ENCODE results near the gene SNX24.
"Not testable (repeated sequence)": the region's sequence is repeated elsewhere in the genome, so short reads cannot be mapped to it uniquely, and the experiment has no call there.

The SNX24 gene

DNA sequence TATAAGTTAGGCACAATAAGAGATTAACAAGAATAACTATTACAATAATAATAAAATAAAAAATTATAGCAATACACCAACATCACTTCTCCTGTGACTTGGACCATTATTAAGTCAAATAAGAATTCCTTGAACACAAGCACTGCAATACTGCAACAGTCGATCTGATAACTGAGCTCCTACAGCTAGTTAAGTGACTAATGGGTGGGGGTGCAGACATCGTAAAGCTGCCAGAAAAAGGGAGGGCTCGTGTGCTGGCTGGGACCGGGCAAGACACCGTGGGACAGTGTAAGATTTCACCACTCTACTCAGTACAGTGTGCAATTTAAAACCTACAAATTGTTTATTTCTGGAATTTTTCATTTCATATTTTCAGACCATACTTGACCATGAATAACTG lies 78.8 kb downstream of the SNX24 start:
- no peak for DNase-seq

DNA sequence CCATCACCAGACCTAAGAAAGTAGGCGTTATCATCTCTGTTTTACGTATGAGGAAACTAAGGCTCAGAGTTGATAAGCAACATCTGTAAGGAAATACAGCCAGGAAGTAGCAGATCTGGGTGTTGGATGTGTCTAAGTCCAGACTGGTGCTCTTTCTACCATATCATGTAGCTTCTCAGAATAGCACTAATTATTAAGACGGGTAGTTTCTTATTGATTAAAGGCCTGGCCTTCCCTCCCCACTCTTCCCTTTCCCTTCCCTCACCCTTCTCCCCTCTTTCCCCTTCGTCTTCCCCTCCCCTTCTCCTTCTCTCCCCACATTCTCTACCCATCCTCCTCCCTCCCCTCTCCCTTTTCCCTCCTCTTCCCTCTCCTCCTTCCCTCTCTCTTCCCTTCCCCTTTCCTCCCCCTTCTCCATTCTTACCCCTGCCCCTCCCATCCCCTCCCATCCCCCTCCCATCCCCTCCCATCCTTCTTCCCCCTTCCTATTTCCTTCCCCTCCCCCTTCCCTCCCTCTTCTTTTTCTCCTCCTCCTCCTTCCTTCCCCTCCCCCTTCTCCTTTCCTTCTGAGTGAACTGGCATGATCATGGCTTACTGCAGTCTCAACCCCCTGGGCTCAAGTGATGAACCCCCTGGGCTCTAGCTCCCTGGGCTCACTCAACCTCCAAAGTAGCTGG lies 79.4 kb downstream of the SNX24 start:
- DNase-seq, result no peak

DNA sequence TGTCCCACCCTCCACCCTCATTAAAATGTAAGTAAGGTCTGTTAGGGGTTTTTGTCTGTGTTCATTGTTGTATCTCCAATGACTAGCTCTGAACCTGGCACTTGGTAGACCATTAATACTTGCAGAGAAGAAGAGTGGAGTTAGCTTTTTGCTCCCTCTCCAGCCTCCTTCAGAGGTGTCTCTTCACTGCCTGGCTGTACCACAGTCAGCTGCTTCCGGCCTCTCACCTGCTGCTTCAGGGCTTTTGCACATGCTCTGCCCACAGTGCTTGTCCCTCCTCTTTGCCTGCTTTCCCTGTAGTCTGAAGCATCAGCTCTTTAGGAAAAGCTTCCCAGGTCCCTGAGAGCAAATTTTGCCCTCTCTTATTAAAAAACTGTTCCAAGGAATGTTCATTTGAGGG lies 83.6 kb downstream of the SNX24 start:
- DNase-seq, result no peak

DNA sequence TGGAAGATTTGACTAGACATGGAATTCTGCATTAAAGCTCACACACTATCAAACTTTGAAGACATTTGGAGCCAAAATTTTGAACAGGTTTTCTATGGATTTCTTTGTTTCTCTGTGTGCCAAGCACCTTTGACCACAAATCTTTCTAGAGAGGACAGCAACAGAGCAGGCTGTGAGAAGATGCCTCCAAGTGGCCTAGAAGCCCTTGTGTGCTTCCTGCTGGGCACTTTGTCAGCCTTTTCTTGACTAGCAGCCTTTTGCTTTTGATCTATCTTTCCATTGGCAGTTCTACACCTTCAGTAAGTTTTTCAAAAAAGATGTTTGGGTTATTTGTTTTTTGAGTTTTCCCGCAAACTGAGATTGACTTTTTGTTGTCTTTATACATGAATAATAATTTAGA lies 84.6 kb downstream of the SNX24 start:
- no peak for DNase-seq

GRCh38 chr5:122933956-122934355 lies 88.5 kb downstream of the SNX24 start:
- no peak for DNase-seq

GRCh38 chr5:122936088-122936487 lies 90.7 kb downstream of the SNX24 start:
- no peak for DNase-seq

DNA sequence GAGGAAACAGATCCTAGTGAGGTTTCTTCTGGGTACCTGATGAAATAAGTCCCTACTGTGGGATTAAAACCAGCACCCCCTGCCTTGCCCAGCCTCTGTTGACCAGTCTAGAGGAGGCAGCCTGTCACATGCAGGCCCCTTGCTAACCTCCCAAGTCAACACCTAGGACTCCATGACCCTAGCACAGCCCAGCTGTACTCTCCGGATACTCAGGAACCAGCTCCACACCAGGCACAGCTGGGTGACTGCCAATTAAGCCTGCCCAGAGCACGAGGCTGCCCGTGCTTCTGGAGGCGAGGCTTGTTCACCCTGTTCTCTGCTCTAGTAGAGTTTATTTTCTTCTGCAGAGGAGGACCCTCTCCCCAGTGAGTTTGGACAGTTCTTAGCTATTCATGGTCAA lies 92.5 kb downstream of the SNX24 start:
- DNase-seq, result no peak

DNA sequence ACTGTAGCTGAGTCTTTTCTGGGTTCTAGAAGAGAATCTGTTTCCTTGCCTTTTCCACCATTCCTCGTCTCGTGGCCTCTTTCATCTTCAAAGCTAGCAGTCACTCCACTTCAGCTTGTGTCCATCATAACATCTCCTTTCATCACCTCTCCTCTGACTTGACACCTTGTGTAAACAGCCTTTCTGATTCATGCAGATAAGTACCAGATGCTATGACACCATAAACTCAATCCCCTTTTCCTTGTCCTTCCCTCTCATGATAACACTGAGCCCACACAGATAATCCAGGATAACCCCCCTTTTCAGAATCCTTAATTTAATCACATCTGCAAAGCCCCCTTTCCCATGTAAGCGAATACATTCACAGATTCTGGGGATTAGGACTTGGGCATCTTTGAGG lies 95.5 kb downstream of the SNX24 start:
- DNase-seq, result no peak

DNA sequence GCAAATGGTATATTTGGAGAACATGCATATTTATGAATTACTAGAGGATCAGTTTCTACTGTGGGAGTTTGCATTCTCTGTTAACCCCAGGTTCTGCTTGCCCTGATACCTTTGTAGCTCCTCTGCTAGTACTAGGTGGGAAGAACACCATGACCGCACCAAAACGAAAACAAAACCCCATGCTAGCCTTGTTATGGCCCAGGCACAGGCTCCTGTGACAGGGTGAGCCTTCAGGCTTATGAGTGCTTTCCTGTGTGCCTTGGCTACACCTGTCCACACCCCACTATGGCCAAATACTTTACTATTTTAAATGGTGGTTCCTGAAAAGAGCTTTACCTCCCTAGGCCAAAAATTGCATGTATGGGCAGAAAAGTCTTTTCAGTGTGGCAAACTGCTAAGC lies 96.3 kb downstream of the SNX24 start:
- DNase-seq, result no peak

DNA sequence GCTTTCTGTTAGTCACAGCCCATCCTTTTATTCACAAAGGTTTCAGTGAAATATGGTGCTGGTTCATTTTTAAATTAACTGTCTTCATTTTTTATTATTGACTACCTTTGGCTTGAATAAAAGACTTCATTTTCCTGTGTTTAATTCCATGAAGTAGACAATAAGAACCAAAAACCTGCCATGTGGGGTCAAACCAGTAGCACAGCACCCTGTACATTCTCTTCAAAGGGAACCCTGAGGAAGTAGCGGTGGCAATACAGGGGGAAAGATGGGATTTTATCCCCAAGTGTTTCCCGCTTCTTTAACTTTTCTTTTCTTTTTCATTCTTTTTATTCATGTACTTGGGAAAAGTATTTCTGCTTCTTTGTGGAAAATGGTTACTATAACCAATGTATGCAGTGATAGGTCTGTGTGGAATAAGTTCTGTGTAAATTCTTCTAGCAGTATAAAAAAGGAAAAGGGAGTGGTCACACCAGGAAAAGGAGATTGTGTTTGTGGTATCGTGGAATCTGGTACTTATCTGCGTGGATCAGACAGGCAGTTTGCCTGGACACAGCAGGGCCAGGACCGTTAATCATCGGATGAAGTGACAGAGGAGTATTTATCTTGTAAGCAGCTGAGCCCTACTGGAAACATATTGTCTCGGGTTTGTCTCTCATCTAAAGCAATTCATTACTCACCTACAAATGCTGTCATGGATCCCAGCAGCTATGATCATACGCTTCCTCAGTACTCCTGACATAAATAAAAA lies 96.9 kb downstream of the SNX24 start:
- no peak for DNase-seq

GRCh38 chr5:122943050-122943698 lies 97.8 kb downstream of the SNX24 start:
- no peak for DNase-seq

GRCh38 chr5:122944051-122944450 lies 98.6 kb downstream of the SNX24 start:
- no peak for DNase-seq

DNA sequence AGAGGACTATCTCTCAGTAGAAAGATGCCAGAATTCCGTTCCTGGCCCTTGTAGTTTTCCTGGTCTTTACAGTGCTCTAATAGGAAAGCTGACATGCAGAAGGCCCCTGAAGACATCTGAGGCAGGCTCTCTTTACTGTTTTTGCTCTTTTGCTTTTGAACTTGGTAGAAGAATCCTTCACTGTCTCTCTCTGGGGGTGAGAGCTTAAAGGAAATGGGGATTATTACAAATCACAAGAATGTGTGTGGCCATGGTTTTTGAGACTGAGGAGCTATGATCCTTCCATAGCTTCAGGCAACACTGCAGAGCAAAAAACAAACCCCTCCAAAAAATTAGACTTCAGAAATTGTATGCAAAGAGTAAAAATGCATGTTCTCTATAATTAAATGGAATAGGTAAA lies 102.0 kb downstream of the SNX24 start:
- DNase-seq, result no peak

GRCh38 chr5:122947772-122948171 lies 102.4 kb downstream of the SNX24 start:
- no peak for DNase-seq

DNA sequence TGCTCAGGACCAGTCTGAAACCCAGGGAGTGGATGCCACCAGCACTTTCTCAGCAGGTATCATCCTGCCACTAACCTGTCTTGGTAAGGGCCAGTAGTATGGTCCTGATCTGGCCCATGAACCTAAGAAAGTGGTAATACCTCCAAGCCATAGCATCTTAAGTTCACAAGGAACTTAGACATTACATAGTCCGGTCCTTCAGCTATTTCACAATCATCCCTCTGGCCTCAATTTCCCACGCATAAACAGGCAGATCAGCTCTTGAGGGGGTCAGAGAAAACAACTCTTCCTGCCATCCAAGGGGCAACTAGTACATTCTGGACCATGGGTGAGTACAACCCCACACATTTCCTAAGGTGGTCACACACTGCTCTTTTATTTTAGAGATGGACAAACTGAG lies 102.9 kb downstream of the SNX24 start:
- no peak for DNase-seq

GRCh38 chr5:122951658-122952057 lies 106.2 kb downstream of the SNX24 start:
- DNase-seq, result no peak

DNA sequence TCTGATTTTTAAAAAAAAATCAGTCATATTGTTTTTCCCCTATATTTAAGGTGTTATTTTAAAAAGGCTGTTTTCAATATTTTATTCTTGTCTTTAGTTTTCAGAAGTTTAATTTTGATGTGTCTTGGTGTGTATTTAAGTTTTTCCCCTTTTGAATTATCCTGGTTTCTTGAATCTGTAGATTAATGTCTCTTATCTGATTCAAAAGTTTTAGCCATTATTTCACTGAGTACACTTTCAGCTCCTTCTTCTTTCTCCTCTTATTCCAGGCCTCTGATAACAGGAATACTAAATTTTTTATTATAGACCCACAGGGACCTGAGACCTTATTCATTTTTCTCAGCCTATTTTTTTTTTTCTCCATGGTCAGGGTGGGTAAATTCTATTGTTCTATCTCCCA lies 109.3 kb downstream of the SNX24 start:
- no peak for DNase-seq

- no peak for DNase-seq
Measured at GRCh38 chr5:122957457-122957856, 112.0 kb downstream of the SNX24 start.

- DNase-seq, result no peak
Measured at GRCh38 chr5:122959740-122960445, 114.5 kb downstream of the SNX24 start.

GRCh38 chr5:122963305-122963704 lies 117.9 kb downstream of the SNX24 start:
- DNase-seq, result no peak

DNA sequence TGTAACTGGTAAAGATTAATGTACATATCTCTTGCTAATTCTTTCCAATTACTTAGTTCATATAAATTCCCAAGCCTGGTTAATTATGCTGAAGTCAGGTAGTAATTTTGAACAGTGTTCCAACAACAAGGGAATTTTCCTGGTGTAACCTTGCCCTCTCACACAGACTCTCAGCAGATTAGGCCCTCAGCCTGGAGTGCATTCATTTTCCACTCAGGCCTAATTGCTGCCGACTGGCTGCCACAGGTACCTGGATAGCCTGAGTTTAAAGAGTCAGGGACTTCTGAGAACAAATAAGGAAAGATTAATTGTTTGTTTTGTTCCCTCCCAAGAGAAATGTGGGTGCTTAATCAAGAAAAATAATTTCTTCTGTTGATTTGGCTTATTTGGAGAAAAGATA lies 119.7 kb downstream of the SNX24 start:
- no peak for DNase-seq

- no peak for DNase-seq
Measured at GRCh38 chr5:122967085-122967484, 121.7 kb downstream of the SNX24 start.

GRCh38 chr5:122967625-122968024 lies 122.2 kb downstream of the SNX24 start:
- no peak for DNase-seq

DNA sequence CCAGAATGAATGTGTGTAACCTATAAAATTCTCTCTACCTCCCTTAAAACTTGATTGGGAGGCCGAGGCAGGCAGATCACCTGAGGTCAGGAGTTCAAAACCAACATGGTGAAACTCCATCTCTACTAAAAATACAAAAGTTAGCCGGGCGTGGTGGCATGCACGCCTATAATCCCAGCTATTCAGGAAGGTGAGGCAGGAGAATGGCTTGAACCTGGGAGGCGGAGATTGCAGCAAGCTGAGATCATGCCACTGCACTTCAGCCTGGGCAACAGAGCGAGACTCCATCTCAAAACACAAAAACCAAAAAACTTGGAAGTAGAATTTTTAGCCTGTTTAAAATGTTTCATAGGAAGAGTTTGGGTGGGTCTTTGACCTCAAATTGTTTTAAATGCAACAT lies 122.6 kb downstream of the SNX24 start:
- not testable (repeated sequence) for DNase-seq
